Fibroblast of skin of right biceps (primary cell): ENCODE results near the gene TBC1D25.
A peak's percentile ranks its signal among the peaks of the same experiment; 100 is the strongest.

Experiments used
- DNase-seq: peaks from one replicate; pipeline ENCODE4 v3.0.0-alpha.2; 2013

TBC1D25 gene

DNA sequence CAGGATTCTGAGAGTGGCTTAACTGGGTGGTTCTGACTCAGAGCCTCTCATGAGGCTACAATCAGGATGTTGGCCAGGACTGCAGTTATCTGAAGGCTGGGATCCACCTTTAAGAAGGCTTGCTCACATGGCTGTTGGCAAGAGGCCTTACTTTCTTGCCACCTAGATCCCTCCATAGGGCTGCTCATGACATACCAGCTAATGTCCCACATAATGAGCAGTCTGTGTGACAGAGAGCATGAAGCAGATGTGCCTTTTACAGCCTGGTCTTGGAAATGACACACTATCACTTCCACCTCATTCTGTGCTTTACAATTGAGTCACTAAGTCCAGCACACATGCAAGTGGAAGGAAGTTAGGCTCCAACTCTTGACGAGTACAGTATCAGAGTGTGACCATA, 30.4 kb downstream of the TBC1D25 start:
- DNase-seq, result peak; percentile 32

DNA sequence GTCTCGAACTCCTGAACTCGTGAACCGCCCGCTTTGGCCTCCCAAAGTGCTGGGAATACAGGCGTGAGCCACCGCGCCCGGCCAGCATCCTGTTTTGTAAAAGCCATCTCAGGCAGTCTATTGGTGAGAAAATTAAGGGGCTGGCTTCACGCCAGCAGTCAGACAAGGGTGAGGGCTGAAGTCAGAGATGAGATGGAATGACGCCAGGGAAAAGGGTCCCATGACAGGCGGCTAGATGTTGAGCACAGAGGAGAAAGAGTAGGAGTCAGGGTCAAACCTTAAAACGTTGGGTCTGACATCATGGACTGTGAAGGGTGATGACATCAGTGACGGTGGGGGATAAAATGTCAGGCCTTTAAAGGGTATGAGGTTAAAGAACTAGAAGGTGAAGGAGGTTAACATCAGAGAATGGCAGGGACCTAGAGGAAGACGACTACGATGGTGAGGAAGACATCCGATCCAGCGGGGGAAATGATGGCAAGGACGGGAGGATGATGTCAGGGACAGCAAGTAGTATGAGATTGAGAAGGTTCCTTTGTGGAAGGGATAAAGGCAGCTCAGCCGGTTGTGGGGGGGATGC, 34.3 kb downstream of the TBC1D25 start:
- no peak for DNase-seq

DNA sequence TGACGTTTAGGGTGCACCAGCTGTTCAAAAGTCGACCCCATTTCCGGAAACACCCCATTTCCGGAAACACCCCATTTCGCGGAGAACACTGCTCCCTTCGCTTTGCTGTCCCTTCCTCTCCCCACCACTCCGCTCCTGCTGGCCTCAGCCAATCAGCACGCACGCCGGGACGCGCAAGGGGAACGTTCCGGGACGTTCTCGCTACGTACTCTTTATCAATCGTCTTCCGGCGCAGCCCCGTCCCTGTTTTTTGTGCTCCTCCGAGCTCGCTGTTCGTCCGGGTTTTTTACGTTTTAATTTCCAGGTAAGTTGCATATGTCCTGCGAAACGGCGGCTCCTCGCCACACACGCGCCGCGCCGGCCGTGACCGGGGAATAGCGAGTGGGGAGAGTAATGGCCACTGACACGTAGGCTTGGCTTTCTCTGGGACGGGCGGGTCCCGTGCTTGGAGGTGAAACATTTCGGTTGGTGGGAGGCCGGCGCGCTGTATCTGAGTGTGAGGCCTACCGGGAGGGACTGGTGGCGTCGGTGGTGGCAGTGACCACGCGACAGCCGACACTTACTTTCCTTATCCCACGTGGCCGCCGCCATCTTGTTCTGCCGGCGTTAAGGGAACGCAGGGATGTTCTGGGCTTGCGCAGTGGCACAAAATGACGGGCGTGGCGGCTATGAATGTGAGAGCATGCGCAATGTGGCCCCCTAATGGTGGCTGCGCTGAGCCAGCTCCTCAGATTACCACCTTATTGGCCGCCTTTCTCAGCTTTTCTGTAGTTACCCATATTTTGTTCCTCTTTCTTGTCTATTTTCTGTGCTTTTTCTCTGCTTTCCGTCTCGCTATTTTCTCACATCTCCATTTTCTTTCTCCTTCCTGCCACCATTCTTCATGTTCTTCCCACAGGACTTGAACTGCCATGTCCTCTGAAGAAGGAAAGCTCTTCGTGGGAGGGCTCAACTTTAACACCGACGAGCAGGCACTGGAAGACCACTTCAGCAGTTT, 35.1 kb downstream of the TBC1D25 start, which contains the start of gene RBM3:
Gene RBM3 (plus strand): TSS at position 215 of the 997 bp plus-strand sequence. CDS start 697 bp downstream, at position 912.
- peak; percentile 95 for DNase-seq

DNA sequence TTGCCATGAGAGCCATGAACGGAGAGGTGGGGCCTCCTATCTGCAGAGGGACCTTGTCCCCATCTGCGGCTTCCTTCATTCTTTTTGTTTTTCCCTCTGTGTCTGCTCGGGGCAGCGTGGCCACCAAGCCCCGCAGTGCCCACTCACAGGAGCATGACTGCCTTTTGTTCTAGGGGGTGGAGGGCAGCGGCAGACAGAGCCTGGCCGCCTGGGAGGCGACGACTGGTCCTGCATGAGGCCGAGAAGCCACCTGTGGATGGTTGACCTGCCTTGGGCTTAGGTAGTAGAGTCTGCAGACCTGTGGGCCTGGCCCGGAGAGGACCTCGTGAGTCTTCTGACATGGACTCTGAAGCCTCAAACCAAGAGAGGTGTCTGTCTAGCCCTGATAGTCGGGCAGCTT, 36.1 kb downstream of the TBC1D25 start:
- no peak for DNase-seq

DNA sequence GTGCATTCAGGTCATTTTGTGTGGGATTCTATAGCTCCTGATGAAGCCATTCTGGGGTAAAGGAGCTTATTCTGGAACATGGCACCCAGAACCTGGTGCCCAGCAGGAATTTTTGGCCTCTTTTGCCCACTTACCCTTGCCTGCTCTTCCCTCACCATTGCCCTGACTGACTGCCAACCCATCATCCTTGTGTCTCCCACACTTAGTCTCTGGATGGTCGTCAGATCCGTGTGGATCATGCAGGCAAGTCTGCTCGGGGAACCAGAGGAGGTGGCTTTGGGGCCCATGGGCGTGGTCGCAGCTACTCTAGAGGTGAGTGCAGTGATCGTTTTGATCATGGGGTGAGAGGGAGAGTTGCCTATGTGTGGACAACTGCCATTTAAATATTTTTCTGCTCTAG, 36.6 kb downstream of the TBC1D25 start:
- DNase-seq, result no peak

DNA sequence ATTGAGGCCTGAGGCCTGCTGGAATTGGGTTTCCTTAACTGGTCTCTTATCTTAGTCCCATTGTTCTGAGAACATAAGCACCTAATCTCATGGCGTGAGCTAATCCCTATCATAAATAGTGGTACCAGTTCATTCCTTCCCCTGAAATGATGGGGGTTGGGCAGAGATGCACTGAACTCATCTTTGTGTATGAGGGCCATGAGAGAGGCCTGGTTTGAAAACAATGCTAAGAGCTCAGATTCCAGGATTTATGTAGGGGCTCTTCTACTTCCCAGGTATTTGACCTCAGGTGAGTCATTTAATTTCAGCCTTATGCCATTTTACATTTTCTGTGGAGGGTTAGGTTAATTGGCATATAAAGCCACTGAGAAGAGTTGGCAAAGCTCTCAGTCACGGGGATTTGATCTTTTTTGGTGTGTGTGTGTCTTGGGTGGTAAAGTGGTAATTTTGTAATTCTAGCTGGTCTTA, 39.2 kb downstream of the TBC1D25 start:
- no peak for DNase-seq

DNA sequence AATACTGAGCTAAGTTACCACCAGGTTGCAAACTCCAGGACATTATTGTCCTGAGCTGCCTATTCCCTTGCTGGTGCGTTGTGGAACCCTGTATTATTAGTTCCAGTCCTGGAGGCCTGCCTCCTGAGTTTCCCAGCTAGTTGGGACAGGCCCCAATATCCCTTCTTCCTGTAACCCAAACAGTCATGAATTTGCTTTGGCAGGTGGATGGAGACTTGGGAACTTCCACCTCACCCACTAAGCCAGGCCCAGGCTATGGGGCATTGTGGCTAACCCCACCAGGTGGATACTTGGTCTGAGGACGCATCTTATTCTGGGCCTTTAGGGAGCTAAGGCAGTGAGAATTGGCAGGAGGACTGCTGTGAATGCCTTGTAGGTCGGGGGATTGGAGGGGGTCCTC, 39.7 kb downstream of the TBC1D25 start:
- DNase-seq, result no peak

DNA sequence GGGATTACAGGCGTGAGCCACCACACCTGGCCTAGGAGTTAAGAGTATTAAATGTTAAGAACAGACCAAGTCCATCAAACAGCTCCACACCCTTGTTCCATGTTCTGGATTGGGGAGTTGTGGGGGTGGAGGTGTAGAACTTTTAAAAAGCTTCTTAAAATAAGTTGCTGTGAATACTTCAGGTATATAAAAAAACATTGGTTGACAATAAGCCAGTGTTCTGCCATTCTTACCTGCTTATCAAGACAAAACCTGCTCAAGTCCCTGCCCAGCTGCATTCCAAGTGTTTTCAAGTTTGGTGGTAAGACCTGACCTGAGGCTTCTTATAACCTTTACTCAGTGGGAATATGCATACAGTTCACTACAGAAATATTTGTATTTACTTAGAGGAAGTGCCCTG, 41.1 kb downstream of the TBC1D25 start:
- no peak for DNase-seq

DNA sequence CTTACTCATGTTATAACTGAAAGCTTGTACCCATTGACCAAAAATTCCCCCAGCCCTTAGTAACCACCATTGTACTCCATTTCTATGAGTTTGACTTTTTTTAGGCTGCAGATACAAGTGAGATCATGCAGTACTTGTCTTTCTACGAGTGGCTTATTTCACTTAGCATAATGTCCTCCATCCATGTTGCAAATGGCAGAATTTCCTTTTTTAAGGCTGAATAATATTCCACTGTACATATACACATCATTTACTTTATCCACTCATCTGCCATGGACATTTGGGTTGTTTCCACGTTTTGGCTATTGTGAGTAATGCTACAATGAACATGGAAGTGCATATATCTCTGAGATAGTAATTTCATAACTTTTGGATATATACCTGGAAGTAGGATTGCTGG, 45.2 kb downstream of the TBC1D25 start:
- DNase-seq, result no peak

DNA sequence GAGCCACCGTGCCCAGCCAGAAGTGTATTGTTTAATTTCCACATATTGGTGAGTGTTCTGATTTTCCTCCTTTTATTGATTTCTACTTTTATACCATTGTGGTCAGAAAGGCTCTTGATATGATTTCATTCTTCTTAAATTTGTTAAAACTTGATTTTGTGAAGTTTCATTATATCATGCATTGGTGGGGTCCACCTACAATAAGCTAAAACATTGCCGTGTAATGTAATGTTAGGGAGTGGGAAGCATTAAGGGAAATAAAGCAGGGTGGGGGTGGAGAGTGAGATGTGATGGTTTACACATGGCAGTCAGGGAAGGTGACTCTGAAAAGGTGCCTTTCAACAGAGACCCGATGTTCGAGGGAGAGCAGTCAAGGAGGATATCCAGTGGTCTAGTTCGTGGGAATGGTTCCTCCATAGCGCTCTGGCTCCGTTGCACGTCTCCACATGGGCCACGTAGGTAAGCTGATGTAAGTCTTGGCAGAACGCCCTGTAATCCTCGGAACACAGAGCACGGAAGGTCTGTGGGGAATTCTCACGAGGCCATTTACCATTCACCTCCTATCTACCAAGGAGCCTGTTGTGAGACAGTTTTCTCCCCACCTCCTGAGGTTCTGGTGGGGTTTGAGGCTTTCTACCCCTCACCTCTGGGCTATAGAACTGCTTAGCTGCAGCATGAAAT, 50.1 kb downstream of the TBC1D25 start:
- DNase-seq, result no peak

DNA sequence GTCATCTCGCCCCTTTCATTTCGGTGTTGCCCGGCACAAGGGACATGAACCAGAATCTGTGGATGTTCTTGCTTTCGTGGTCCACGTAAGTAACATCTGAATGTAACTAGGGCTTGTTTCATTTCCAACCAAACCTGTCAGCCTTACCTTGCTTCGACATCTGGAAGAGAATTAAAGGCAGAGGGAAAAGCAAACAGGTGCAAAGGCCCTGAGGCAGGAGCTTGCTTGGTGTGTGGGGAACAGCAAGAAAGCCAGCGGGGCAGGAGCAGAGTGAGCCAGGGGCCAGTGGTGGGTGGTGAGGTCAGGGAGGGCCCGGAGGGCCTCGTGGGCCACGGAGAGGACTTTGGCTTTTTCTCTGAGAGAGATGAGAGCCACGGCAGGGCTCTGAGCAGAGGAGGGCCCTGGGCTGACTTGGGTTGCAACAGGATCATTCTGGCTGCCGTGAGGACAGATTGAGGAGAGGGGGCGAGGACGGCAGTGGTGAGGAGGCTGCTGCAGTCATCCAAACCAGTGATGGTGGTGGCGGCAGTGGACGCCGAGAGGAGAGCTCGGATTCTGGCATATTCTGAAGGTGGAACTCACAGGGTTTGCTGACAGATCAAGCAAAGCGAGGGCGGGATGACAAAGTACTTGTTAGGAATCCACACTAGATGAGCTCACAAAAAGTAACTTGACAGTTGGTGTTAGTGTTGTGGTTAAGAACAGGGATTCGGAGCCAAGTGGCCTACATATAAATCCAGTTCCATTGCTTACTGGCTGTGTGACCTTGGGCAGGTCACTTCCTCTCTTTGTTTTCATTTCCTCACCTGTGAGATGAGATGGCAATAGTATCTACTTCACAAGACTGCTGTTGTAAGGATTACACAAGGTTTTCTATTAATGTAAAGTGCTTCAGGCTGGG, 50.9 kb downstream of the TBC1D25 start:
- DNase-seq, result no peak

DNA sequence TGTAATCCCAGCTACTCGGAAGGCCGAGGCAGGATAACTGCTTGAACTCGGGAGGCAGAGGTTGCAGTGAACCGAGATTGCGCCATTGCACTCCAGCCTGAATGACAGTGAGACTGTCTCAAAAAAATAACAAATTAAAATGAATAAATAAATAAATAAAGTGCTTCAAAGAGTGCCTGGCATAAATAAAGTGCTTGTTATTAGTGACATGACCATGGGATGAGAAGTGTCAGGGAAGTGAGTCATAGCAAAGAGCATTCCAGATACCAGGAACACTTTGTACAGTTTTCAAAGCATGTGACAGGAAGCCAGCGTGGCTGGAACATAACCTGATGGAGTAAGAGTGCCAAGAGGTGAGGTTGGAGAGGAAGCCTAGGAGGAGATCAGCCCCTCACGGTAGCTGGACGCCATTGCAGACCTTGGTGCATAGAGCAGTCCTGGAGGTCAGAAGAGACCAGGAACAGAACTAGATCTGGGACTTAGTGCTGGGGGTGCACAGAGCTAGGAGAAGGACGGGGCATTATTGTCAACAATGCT, 51.8 kb downstream of the TBC1D25 start:
- DNase-seq, result peak; percentile 81

DNA sequence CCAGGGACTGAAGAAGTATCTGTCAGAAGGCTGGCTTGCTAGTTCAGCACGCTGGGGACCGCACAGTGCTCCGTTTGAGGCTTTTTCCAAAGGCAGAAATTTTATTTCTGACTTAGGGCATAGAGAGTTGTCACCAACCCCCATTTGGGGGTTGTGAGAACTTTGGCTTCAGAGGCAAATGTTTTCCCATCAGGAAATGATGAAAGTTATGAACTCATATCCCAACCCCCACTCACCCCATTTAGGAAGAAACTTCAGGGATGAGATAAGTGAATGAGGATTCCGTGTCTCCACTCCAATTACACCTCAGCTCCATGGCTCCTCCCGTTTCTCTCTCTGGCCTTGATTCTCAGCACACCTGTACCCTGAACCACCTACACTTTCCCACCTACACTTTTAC, 53.5 kb downstream of the TBC1D25 start:
- peak; percentile 73 for DNase-seq

DNA sequence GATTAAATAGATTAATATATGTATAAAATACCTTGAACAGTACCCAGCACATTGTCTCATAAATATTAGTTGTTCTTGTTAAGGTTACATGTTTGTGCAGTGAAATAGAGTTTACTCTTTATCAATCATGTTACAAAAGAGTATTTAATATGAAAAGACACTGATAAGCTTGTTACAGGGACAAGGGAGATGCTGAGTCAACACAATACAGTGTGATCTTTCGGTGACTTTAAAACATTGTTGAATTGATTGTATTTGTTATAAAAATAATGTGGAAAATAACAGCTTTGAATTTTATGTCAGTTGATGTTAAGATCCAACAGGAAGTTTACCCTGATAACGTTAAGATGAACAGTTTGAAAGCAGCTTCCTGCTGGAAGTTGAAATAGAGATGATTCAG, 56.4 kb downstream of the TBC1D25 start:
- DNase-seq, result no peak

DNA sequence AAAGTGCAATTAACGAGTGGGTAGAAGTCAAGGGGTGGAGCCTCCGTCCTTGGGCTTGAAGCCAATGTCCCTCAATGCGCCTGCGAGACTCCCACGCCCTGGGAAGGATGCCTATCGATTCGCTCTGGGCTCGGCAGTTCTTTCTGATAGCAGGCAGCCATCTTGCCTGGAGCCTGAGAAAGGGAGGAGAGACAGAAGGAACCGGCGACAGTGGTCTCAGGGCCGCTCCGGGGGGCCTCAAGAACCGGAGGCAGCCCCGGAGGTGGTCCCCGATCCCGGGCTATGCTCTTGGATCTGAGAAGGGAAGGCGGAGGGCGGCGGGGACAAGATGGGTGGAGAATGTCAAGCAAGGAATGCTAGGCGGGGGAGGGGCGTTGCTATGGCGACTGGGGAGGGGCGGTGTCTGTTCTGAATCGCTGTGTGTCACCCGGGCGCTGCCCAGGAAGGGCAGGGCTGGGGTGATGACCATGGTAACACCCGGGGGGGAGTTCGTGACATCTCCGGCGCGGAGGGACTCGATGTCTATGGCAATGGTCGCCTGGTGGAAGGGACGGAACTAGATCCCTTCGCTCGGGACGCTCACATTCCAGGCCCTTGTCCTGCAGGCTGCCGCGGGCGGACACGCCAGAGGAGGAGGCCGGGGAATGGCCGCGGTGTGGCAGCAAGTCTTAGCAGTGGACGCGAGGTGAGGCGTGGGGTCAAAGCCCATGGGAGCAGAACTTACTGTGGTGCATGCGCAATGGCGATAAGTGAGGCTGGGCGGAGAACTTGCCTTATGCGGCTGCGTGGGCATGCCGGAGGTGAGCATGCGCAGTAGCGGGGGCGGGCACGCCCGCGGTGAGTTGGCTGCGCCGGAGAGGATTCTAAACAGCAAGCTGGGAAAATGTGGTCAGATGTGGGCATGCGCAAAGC, 58.1 kb downstream of the TBC1D25 start, which contains the start of gene WDR13:
Gene WDR13 (plus strand): TSS at position 140 of the 912 bp plus-strand sequence. CDS start 505 bp downstream, at position 645.
- DNase-seq, result peak; percentile 93

DNA sequence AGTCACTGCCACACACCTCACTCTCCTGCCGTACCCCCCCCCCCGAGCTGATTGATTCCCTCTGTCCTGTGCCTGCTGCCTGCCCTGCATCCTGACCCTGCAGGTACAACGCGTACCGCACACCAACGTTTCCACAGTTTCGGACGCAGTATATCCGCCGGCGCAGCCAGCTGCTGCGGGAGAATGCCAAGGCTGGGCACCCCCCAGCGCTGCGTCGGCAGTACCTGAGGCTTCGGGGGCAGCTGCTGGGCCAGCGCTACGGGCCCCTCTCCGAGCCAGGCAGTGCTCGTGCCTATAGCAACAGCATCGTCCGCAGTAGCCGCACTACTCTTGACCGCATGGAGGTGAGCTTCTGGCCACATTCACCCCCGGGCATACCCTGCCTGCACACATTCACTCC, 59.1 kb downstream of the TBC1D25 start:
- DNase-seq, result no peak

DNA sequence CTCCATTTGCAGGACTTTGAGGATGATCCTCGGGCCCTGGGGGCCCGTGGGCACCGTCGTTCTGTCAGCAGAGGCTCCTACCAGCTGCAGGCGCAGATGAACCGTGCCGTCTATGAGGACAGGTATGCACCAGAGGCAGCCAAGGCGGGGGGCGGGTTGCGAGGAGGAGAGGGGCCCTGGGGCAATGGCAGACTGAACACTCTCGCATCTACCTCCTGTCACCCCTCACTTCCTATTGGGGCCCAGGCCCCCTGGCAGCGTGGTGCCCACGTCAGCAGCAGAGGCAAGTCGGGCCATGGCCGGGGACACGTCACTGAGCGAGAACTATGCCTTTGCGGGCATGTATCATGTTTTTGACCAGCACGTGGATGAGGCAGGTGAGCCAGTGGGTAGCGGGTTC, 59.8 kb downstream of the TBC1D25 start:
- DNase-seq, result no peak

DNA sequence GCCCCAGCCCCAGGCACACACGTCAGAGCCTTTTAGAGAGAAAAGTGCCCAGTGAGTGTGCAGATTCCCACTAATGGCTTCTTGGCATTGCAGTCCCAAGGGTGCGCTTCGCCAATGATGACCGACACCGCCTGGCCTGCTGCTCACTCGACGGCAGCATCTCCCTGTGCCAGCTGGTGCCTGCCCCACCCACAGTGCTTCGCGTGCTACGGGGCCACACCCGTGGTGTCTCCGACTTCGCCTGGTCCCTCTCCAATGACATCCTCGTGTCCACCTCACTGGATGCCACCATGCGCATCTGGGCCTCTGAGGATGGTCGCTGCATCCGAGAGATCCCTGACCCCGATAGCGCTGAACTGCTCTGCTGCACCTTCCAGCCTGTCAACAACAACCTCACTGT, 60.7 kb downstream of the TBC1D25 start:
- no peak for DNase-seq

DNA sequence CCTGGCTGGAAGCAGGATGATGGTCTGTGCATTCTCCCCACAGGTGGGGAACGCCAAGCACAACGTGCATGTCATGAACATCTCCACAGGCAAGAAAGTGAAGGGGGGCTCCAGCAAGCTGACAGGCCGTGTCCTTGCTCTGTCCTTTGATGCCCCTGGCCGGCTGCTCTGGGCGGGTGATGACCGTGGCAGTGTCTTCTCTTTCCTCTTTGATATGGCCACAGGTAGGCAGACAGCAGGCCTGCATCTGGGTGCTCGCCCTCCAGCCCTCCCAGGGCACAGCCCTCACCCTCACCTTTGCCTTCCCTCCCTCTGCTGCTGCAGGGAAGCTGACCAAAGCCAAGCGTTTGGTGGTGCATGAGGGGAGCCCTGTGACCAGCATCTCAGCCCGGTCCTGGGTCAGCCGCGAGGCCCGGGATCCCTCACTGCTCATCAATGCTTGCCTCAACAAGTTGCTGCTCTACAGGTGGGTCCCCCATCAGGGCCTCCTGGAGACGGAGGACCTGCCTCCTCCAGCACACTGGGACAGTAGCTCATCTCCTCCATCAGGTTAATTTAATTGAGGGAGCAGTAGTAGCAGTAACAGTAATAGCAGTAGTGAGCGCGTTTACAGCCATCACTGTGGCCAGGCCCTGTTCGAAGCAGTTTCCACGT, 62.4 kb downstream of the TBC1D25 start:
- no peak for DNase-seq

DNA sequence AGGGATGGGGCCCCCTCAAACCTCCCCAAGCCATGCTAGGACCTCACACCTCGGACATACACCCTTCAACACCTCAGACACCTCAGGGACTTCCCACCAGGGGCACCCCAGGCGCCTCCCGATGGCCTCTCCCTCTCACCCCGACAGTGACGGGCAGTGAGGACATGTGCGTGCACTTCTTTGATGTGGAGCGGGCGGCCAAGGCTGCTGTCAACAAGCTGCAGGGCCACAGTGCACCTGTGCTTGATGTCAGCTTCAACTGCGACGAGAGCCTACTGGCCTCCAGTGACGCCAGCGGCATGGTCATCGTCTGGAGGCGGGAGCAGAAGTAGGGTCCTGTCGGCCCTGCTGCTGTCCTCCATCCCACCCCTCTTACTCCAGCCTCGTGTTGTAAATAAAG, 65.2 kb downstream of the TBC1D25 start:
- no peak for DNase-seq
